K562 treated with DMSO at 1 percent for 12 hours (cell line): ENCODE data around the gene PKD2L1. TPM values are rescaled to one million over a fixed set of nuclear protein-coding genes. Genes with fewer than 3 reads are reported as not detected.

ENCODE experiments used
- total RNA-seq: library from RNA; unstranded; fragments of 300-600 nt; gene quantifications from 2 replicates; pipeline ENCODE4 v1.2.3, GENCODE V29; 2022; ENCODE audit not compliant: insufficient read depth

PKD2L1 gene
- not detected in 2 replicates for total RNA-seq

DNA sequence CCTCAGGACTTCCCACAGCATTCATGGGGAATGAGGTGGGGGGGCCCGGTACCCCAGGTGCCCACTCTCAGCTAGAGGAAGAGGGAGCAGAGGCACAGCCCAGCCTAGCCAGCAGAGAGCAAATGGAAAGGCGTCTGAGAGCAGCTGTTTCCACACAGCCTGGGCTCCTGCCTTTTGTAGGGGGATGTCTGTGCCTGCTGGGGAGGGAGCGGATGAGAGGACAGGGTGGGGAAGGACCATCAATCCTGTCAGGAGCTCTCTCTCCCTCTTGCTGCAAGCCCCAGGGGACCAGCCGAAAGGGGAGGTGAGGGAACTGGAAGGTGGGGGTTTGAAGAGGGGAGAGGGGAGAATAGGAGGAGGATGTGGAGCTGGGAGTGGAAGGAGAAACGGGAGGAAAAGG, at the start of gene PKD2L1:
TSS of gene PKD2L1 (minus strand) at position 150 of the 400 bp plus-strand sequence. CDS start at position 25, 125 bp downstream.

DNA sequence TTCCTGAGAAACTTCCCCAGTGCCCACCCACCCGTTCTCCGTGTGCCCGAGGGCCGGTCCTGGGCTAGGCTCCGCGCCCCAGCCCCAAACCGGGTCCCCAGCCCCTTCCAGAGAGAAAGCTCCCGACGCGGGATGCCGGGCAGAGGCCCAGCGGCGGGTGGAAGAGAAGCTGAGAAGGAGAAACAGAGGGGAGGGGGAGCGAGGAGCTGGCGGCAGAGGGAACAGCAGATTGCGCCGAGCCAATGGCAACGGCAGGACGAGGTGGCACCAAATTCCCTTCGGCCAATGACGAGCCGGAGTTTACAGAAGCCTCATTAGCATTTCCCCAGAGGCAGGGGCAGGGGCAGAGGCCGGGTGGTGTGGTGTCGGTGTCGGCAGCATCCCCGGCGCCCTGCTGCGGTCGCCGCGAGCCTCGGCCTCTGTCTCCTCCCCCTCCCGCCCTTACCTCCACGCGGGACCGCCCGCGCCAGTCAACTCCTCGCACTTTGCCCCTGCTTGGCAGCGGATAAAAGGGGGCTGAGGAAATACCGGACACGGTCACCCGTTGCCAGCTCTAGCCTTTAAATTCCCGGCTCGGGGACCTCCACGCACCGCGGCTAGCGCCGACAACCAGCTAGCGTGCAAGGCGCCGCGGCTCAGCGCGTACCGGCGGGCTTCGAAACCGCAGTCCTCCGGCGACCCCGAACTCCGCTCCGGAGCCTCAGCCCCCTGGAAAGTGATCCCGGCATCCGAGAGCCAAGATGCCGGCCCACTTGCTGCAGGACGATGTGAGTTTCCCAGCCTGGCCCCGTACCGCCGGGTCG, 16.9 kb upstream of the PKD2L1 start, which contains the start of gene SCD:
TSS of gene SCD (plus strand) at position 469 of the 803 bp plus-strand sequence. CDS start at position 741, 272 bp downstream.

GRCh38 chr10:100286051-100287033, 43.7 kb downstream of the PKD2L1 start, which contains the start of gene BLOC1S2:
Gene BLOC1S2, minus strand, starts transcription at chr10:100286680. Its CDS starts 21 bp downstream, at chr10:100286659.

DNA sequence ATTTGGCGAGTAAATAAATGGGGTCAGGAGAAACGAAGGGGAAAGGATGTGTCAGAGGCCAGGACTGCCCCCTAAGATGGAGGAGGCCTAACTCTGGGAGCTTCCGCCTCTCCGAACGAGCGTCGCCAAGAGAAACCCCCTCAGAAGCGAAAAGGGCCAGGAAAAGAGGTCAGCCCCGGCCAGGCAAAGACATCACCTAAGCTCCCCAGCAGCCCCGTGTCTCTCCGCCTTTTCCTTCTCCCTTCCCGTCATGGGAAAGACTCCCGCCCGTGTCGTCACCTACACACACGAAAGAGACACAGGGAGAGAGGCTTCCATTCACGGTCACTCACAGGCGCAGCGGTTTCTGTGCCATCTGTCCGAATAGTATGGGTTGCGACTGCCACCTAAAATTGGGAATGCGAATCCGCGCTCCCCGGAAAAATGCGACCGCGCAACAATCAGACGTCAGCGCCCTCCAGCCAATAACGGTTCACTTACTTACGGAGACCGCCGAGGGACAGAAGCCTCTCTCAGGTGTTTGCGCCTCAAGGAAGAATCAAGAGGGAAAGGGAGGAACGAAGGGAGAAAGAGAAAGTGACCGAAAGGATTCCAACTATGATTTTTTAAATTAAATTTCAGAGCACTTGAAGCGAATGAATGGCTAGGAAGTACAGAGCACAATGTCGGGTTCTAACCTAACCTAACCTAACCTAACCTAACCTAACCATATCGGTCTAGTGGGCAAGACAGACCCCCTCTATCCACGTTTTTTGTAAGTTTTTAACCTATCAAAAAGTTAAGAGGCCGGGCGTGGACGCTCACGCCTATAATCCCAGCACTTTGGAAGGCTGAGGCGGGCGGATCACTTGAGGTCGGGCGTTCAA, 62.6 kb downstream of the PKD2L1 start, which contains the start of gene CWF19L1:
TSS of gene CWF19L1 (minus strand) at position 400 of the 866 bp plus-strand sequence. CDS start at position 355, 45 bp downstream.

Other genes with a start within 250 kb of the PKD2L1 start
- not detected in 2 replicates for gene CPN1, start 248.4 kb downstream of the PKD2L1 start, total RNA-seq
- 6.5 and 16.2 TPM in 2 replicates for gene ERLIN1, start 144.2 kb downstream of the PKD2L1 start, total RNA-seq
- 5.5 and 15.8 TPM in 2 replicates for gene CHUK, start 100.6 kb downstream of the PKD2L1 start, total RNA-seq
- 11.5 and 15.2 TPM in 2 replicates for gene CWF19L1, start 62.6 kb downstream of the PKD2L1 start, total RNA-seq
- gene BLOC1S2, start 43.5 kb downstream of the PKD2L1 start, total RNA-seq, result 30.0 and 36.5 TPM in 2 replicates
- 45.1 and 159 TPM in 2 replicates for gene SCD, start 17.0 kb upstream of the PKD2L1 start, total RNA-seq
- gene WNT8B, start 132.8 kb upstream of the PKD2L1 start, total RNA-seq, result not detected in 2 replicates
- 1.5 and 3.6 TPM in 2 replicates for gene SEC31B, start 189.6 kb upstream of the PKD2L1 start, total RNA-seq
- 170 and 231 TPM in 2 replicates for gene NDUFB8, start 199.6 kb upstream of the PKD2L1 start, total RNA-seq
- 2.0 and 5.8 TPM in 2 replicates for gene HIF1AN, start 205.7 kb upstream of the PKD2L1 start, total RNA-seq